Gastrocnemius medialis (tissue), 4 donors: Measurements from ENCODE around the gene SDHC. TPM values are rescaled to one million over a fixed set of nuclear protein-coding genes. Genes with fewer than 3 reads are reported as not detected.

Experiments used
- ATAC-seq, 2 donors: fragments of 150-250 bp; one replicate each; pipeline ENCODE4 v1.9.1; 2016
- DNase-seq, 2 donors: peaks; one replicate each; pipeline ENCODE4 v3.0.0-alpha.2; 2019
- H3K27ac ChIP-seq, 4 donors: fragments of 200-600 bp; sonication (generic); 1 replicate in 1 of 4; 2 replicates in 3 of 4; pipeline ENCODE4 v1.5.1; 2016 to 2018; ENCODE audit warnings: mild to moderate bottlenecking in 2 of 4, moderate library complexity in 1 of 4
- H3K27me3 ChIP-seq, 3 donors: fragments of 200-600 bp; sonication (generic) in 2 of 3; 1 replicate in 1 of 3; 2 replicates in 2 of 3; pipeline versions ENCODE4 v1.5.1 to v1.6.0; 2016 to 2019; ENCODE audit warnings: mild to moderate bottlenecking in 1 of 3, moderate library complexity in 1 of 3
- H3K36me3 ChIP-seq, 2 donors: fragments of 200-600 bp; sonication (generic) in 1 of 2; one replicate each; pipeline ENCODE4 v1.5.1; 2017 to 2018
- H3K4me1 ChIP-seq, 2 donors: fragments of 200-600 bp; sonication (generic) in 1 of 2; one replicate each; pipeline ENCODE4 v1.5.1; 2016 to 2017; ENCODE audit warnings: mild to moderate bottlenecking in 2 of 2
- H3K4me3 ChIP-seq, 4 donors: fragments of 200-600 bp; sonication (generic) in 3 of 4; 1 replicate in 1 of 4; 2 replicates in 3 of 4; pipeline ENCODE4 v1.5.1; 2016 to 2019; ENCODE audit warnings: mild to moderate bottlenecking in 2 of 4
- H3K9me3 ChIP-seq, 3 donors: fragments of 200-600 bp; sonication (generic) in 2 of 3; 1 replicate in 1 of 3; 2 replicates in 2 of 3; pipeline ENCODE4 v1.5.1; 2016 to 2019
- POLR2A ChIP-seq, 2 donors: fragments of 450-650 bp; IDR thresholded peaks; one replicate each; pipeline ENCODE4 v1.6.1; 2017; ENCODE audit warnings: antibody characterized with exemption in 2 of 2, mild to moderate bottlenecking in 2 of 2, moderate library complexity in 2 of 2
- in situ Hi-C, 4 donors: fragments of 200-750 bp; cut with MboI; loops; one replicate each; pipeline versions ENCODE4 v1.15.0 to v1.8.0; 2017; ENCODE audit warnings: low sequenced_read_pairs in 4 of 4
- intact Hi-C: fragments of 100-400 bp; cut with DNase I; formaldehyde crosslinking; loops from one replicate; pipeline ENCODE4 v1.15.1; 2023; ENCODE audit warnings: low total_unique reads
- total RNA-seq, 4 donors: library from RNA; depleted of rRNA; stranded (reverse); fragments of >200 nt; gene quantifications; one replicate each; pipeline versions ENCODE4 v1.1.0 to v1.2.3, GENCODE V29; 2016
- TF ChIP-seq, protein P1 (sequence below), 5 experiments: fragments of 450-650 bp in 3 of 5; fragments of 200-600 bp in 2 of 5; sonication (generic) in 2 of 5; IDR thresholded peaks in 4 of 5; conservative IDR thresholded peaks in 1 of 5; 1 replicate in 4 of 5; 2 replicates in 1 of 5; pipeline ENCODE4 v1.5.1; 2016 to 2019; ENCODE audit warnings: antibody characterized with exemption in 5 of 5, mild to moderate bottlenecking in 3 of 5, moderate library complexity in 3 of 5

The SDHC gene, protein sequence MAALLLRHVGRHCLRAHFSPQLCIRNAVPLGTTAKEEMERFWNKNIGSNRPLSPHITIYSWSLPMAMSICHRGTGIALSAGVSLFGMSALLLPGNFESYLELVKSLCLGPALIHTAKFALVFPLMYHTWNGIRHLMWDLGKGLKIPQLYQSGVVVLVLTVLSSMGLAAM
- total RNA-seq, result 100 to 1,000 TPM in 1 of 4 donors, 10 to 100 TPM in 3; 47.5 to 112 (median 63.8) TPM

DNA sequence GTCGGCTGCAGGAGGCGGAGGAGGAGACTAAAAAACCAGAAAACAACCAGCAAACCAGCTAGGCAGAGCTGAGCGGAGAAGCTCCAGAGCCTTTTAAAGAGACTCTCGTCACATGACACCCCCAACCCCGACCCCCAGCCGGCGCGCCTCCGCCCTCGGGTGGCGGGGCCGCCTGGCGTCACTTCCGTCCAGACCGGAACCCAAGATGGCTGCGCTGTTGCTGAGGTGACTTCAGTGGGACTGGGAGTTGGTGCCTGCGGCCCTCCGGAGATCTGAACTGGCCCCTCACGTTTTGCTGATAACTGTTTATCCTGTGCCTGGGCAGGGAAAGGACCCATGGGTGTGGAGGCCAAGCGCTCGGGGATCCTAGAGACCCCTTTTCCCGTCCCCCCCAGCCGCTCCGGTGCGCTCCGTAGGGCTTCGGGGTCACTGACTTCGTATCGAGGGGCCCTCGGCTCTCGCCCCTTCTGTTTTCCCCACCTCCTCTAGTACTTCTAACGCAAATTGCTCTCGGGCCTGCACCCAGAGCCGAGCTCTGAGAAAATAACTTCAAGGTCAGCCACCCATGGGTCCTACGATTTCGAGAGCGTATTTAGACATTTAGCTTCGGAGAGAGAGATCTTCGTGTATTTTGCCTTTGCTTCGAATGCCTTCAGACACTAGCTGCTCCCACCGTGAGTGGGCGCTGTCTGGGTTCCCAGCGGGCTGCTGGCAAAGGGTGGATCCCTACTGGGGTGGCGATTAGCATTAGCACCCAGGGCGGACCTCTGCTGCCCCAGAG, at the start of gene SDHC:
SDHC (plus strand) TSS at position 181 of the 781 bp plus-strand sequence; CDS start at position 206, 25 bp downstream.
- H3K27ac ChIP-seq, result peak within 1 kb of the TSS; percentile 95 to 99 (median 96)
- H3K27me3 ChIP-seq, result no peaks in the 10 kb centered on the region
- peaks cover 19 to 20% of the 10 kb centered on the region in 2 donors for H3K4me1 ChIP-seq
- peak; percentile 96 to 97 for ATAC-seq
- H3K4me3 ChIP-seq, result peak within 1 kb of the TSS; percentile 75 to 99 (median 93)
- no peaks in the 10 kb centered on the region for H3K36me3 ChIP-seq
- intact Hi-C loops, result loop anchor here (2.0 to 5.0 kb wide), 3 partner anchors 68 to 972 kb away; partner anchors contain the start of genes COPA, NCSTN and TOMM40L
- DNase-seq, result peak; percentile 77 to 87
- TF ChIP-seq POLR2A (IDR thresholded peaks at IDR 0.05), result peak; percentile 82 to 83
- TF ChIP-seq, protein P1, sequence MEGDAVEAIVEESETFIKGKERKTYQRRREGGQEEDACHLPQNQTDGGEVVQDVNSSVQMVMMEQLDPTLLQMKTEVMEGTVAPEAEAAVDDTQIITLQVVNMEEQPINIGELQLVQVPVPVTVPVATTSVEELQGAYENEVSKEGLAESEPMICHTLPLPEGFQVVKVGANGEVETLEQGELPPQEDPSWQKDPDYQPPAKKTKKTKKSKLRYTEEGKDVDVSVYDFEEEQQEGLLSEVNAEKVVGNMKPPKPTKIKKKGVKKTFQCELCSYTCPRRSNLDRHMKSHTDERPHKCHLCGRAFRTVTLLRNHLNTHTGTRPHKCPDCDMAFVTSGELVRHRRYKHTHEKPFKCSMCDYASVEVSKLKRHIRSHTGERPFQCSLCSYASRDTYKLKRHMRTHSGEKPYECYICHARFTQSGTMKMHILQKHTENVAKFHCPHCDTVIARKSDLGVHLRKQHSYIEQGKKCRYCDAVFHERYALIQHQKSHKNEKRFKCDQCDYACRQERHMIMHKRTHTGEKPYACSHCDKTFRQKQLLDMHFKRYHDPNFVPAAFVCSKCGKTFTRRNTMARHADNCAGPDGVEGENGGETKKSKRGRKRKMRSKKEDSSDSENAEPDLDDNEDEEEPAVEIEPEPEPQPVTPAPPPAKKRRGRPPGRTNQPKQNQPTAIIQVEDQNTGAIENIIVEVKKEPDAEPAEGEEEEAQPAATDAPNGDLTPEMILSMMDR (IDR thresholded peaks at IDR 0.05 in 4 of 5, conservative IDR thresholded peaks at IDR 0.05 in 1 of 5), result peak in 3 of 5 experiments; percentile 14 to 31 (median 22)
- H3K9me3 ChIP-seq, result no peaks in the 10 kb centered on the region
- in situ Hi-C loops, result loop anchor here in 2 of 4 donors (10.0 kb wide), 2 partner anchors 70 to 90 kb away; partner anchors contain the start of genes APOA2 (in 1 of the 2) and TOMM40L (in 1 of the 2)

DNA sequence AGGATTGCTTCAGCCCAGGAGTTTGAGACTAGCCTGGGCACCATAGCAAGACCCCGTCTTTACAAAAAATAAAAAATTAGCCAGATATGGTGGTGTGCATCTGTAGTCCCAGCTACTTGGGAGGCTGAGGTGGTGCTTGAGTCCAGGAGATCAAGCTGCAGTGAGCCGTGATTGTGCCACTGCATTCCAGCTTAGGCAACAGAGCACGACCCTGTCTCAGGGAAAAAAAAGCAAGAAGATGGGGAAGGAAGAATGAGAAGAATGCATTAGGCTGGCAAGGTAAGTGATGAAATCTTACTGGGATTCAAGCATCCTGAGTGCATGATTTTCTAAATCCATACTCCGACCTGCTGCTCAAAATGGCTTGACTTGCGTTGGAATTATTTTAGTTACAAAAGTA, 48.9 kb upstream of the SDHC start:
- peaks cover 8 to 16% (median 11%) of the 10 kb centered on the region in 3 donors for H3K27me3 ChIP-seq
- H3K9me3 ChIP-seq, result no peaks in the 10 kb centered on the region
- in situ Hi-C loops, result no loop called here
- ATAC-seq, result no peak
- DNase-seq, result no peak
- no peaks in the 10 kb centered on the region for H3K36me3 ChIP-seq
- intact Hi-C loops, result no loop called here
- H3K4me3 ChIP-seq, result no peak overlapping the region
- TF ChIP-seq, protein P1 (IDR thresholded peaks at IDR 0.05 in 4 of 5, conservative IDR thresholded peaks at IDR 0.05 in 1 of 5), result no peak
- no peak for TF ChIP-seq POLR2A (IDR thresholded peaks at IDR 0.05)
- H3K4me1 ChIP-seq, result no peaks in the 10 kb centered on the region
- H3K27ac ChIP-seq, result no peak overlapping the region

DNA sequence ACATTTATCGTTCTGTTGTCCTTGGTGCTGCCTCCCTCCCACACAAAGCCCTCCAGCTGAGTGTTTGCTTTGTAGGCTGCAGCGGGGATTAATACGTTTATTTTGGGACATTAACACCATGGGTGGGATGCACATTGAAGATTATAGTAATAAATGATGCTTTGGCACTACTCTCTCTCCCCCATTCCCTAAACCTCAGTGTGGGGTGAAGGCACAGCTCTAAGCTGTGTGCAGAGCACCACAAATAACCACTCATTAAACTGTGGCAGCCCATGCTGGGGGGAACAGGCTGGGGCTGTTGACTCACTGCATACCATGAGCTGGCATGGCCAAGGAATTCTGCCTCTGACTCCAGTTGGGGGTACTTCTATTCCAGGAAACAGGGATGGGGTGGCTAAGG, 48.0 kb upstream of the SDHC start:
- no peak for ATAC-seq
- H3K27ac ChIP-seq, result no peak overlapping the region
- TF ChIP-seq POLR2A (IDR thresholded peaks at IDR 0.05), result no peak
- TF ChIP-seq, protein P1 (IDR thresholded peaks at IDR 0.05 in 4 of 5, conservative IDR thresholded peaks at IDR 0.05 in 1 of 5), result no peak

DNA sequence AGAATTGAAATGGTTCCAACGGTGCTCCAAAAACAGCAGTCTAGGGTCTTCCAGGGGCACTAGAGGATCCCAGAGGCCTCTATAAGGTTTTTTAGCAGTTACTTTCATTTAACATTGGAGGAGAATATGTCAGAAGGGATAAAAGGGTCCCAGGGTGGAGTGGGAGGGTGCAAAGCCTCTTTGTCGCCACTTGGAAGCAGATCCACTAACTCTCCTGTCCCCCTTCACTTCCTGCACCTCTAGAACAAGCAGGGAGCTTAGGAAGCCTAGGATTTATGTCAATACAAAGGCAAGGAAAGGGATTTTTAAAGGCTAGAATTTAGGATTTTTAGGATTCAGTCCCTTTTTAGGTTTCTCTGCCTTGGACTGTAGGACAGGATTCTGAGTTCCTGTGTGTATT, 47.3 kb upstream of the SDHC start:
- no peaks in the 10 kb centered on the region for H3K9me3 ChIP-seq
- H3K4me1 ChIP-seq, result no peaks in the 10 kb centered on the region
- intact Hi-C loops (no loop called here), in situ Hi-C loops (no loop called here)
- peaks cover under 1 to 7% (median 3%) of the 10 kb centered on the region in 3 donors for H3K27me3 ChIP-seq
- H3K4me3 ChIP-seq, result no peak overlapping the region
- no peak for ATAC-seq
- DNase-seq, result no peak
- H3K27ac ChIP-seq, result no peak overlapping the region
- no peak for TF ChIP-seq POLR2A (IDR thresholded peaks at IDR 0.05)
- TF ChIP-seq, protein P1 (IDR thresholded peaks at IDR 0.05 in 4 of 5, conservative IDR thresholded peaks at IDR 0.05 in 1 of 5), result no peak
- no peaks in the 10 kb centered on the region for H3K36me3 ChIP-seq

More for the DNA sequence above, 48.0 kb upstream of the SDHC start:
- H3K4me1 ChIP-seq, result no peaks in the 10 kb centered on the region
- no peak for DNase-seq
- H3K4me3 ChIP-seq, result no peak overlapping the region
- H3K9me3 ChIP-seq, result no peaks in the 10 kb centered on the region
- H3K27me3 ChIP-seq, result peaks cover 0 to 7% (median 4%) of the 10 kb centered on the region in 3 donors
- no peaks in the 10 kb centered on the region for H3K36me3 ChIP-seq
- in situ Hi-C loops (no loop called here), intact Hi-C loops (no loop called here)
